GM19193 (cell line): ENCODE results near the gene RNH1.

Source experiments
- POLR2A ChIP-seq: IDR thresholded peaks from 4 replicates; pipeline ENCODE4 v1.6.1; 2011; ENCODE audit not compliant: insufficient read depth, insufficient read length; ENCODE audit errors: extremely low read depth

The RNH1 gene

DNA sequence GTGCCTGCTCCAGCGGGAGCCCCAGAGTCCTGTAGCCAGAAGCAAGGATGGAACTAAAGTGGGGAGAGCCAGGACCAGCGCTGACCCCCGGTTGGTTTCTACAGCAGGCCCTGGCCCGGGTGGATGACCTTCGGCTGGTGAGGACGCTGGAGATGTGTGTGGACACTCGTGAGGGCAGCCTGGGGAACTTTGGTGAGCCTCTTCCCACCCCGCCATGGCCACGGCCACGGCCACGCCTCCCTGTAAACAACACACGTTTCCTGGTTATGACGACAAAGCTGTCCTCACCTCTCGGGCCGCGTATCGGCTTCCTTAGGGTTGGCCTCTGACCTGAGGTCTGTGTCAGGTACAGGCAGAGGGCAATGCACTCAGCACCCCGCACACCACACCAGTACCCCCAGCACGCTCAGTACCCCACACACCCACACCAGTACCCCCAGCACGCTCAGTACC lies 34.4 kb upstream of the RNH1 start:
- TF ChIP-seq POLR2A: no peak

DNA sequence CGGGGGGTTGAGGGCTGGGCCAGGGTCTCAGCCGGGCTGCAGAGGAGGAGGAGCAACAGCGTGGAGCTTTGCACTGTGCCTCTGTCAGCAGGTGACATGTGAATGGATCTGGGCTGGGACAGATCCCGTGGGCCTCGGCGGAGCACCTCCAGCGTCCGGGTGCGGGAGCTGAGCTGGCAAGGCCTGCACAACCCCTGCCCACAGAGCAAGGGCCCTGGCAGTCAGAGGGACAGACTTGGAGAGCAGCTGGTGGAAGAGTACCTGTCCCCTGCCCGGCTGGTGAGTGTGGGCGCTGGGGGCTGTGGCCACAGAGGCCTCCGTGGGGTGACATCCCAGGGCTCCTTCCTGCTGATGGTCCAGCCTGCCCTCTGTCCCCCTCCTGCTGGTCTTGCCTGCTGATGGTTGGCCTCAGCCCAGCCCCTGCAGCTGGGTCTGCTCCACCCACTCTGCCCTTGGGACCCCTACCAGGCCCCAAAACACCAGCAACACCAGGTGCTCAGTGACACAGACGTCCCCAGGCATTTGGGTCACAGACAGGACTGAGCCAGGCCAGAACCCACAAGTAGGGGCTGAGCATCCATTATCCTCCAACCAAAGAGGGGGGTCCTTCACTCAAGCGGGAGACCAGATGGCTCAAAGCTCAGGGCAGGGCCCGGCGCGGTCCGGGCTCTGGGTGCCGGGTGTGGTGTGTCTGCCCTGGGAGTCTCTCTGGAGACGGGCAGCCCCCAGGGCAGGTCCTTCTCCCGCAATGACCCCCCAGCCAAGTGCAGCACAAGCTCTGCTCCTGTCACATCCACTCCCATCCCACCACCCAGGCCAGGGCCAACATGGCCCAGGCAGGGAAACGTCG lies 33.8 kb upstream of the RNH1 start:
- TF ChIP-seq POLR2A: no peak

DNA sequence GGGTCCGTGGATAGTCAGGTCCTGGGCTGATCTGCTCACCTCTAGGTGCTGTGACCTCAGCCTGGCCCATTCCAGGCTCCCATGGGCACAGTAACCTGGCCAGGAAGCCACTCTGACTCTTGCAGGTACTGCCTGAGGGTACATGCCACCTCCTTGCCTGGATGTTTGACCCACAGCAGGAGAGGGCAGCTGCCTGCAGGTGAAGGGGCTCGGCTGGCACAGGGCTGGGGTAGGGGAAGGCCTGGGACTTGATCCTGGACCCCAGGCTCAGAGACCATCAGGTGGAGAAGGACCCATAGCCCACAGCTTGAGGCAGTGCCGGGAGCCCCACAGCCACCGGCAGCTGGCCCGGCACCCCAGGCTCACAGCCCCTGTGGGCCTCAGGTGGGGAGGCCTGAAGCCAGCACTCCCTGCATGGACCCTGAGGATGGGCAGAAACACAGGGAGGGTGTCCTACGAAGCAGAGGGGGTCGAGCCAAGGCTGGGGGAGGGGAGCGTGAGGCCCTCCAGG lies 33.0 kb upstream of the RNH1 start:
- TF ChIP-seq POLR2A: no peak

DNA sequence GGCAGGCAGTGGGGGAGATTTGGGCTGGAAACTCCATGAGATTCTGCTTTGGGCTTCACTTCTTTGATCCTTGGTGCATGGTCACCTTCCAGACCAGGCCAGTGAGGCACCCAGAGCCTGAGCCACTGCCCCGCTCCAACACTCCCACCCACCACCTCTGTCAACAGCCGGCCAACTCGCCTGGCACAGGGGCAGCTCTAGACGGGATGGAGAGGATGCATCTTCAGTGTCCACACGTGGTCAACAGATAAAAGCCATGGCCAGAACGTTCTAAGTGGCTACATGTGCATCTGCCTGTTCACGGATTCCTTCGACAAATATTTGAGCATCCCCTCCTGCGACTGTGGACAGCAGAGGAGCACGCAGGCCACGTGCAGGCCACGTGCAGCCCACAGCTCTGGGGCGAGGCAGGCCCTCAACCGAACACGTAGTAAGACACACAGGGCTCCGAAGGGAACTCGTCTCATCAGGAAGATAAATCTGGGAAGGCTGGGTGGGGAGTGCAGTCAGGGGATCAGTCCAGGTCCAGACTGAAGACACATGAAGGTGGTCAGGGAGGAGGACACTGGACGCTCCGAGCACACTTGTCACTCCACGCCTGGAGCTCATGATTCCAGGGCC lies 31.5 kb upstream of the RNH1 start:
- TF ChIP-seq POLR2A: no peak

DNA sequence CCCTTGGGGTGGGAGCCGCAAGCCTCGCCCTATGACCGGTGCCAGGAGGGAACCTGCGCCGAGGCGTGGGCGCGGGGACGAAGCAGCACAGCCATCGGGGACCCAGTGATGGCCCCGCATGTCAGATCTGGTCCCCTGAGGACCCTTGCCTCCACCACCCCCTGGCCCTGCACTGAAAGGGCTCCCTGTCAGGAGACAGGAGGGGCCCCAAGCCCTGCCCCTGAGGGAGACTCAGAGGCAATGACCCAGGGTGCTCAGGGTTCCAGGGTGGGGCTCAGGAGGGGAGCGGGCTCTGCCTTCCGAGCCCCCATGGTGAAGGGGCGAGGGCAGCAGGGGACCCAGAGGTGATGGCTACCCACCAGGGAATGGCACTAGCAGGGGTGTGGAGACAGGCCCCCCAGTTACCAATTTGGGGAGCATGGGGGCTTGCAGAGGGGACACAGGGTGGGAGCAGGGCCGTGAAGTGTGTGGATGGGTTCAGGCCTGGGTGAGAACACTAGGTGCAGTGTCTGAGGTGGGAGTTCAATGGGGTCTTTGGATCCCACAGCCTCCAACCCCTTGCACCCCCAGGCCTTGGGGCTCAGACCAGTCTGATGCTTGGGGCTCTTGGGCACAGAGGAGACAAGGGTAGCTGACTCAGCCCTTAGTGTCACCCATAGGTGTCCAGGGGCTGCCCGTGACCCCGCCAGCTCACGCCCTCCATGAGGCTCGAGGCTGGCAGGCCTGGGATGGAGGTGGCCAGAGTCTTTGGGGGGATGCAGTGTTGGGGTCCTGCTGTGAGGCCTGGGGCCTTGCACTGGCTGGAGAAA lies 30.8 kb upstream of the RNH1 start:
- no peak for TF ChIP-seq POLR2A

DNA sequence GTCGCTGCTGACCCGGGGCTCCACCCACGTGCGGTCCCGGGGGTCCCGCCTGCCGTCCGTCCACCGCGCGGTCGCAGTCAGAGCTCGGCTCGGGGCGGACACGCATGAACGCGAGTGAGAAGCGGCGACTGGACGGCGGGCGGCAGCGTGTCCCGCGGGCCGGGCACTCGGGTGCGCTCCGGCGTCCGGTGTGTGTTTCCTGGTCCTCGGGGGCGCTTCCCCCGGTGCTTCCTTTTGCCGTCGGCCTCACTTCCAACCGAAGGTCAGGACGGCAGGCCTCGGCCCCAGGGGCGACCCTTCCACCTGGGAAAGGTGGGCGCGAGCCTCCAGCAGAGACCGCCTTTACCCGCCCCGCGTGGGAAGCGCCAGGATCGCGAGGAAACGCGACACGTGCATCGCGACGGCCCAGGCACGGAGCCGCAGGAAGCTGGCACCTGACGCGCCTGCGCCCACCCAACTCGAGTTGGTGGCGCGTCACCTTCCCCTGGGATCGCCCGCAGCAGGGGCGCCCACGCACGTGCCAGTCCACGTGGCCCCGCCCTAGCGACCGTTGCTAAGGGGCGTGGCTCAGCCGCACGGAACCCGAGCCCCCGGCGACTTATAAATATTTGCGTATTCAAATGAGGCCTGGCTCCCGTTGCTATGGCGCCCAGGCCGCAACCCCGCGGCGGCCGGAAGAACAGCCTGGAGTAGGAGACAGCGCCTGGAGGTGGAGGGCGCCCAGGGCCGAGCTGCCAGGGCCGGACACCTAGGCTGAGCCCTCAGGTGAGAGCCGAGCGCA lies 30.0 kb upstream of the RNH1 start, which contains the start of gene LRRC56:
TSS of gene LRRC56 (plus strand) at position 687 of the 781 bp plus-strand sequence. CDS start 3,158 bp downstream, outside the sequence.
- TF ChIP-seq POLR2A: peak; percentile 51

DNA sequence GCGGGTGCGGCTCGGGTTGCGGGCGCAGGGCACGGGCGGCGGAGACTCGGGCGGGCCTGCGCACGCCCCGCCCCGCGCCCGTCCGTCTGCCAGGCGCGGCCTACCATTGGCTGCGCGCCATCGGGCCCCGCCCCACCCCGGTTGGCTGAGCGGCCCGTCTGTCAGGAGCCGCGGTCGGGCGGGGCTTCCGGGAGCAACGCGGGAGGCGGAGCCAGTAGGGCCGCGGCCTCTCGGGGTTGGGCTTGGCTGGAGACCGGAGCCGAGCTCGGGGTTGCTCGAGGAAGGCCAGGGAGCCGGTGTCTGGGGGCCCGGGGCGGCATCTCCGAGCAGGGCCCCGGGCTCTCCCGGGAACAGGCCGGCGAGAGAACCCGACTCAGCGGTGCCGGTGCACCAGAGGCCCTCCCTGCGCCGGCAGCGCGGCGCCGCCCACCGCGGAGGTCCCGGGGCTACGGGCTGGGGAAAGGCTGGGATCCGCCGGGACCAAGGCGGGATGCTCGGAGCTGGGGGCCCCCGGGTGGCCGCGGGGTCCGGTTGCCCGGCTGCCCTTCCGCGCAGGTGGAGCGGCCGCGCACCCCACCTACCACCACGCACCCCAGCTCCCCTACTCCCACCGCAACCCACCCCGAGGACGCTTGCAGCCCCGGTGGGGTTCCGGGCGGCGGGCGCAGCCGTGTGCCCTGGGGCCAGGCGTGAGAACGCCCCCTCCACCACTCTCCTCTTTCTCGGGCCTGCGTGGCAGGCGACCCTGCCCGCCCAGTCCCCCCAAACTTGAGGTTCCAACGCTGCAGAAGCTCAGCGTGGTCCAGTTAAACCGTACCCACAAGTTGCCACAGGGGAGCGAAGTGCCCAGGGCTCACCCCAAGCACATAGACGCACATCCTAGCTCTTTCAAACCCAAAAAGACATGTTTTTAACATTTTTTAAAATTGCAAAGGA lies 28.7 kb upstream of the RNH1 start, which contains the start of gene HRAS:
TSS of gene HRAS (minus strand) at position 58 of the 936 bp plus-strand sequence.
- TF ChIP-seq POLR2A: peak; percentile 71

DNA sequence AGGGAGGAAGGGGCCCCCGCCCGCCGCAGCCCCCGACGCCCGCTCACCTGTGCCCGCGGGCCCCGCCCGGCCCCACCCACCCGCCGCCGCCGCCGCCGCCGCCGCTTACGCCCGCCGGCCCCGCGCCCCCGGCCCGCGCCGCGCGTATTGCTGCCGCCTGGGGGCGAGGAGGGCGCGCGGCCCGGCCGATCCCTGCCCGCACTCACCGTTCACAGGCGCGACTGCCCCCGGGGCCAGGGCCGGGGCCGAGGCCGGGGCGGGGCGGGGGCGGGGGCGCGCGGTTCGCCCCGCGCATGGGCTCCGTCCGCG lies 28.1 kb upstream of the RNH1 start:
- TF ChIP-seq POLR2A: no peak

DNA sequence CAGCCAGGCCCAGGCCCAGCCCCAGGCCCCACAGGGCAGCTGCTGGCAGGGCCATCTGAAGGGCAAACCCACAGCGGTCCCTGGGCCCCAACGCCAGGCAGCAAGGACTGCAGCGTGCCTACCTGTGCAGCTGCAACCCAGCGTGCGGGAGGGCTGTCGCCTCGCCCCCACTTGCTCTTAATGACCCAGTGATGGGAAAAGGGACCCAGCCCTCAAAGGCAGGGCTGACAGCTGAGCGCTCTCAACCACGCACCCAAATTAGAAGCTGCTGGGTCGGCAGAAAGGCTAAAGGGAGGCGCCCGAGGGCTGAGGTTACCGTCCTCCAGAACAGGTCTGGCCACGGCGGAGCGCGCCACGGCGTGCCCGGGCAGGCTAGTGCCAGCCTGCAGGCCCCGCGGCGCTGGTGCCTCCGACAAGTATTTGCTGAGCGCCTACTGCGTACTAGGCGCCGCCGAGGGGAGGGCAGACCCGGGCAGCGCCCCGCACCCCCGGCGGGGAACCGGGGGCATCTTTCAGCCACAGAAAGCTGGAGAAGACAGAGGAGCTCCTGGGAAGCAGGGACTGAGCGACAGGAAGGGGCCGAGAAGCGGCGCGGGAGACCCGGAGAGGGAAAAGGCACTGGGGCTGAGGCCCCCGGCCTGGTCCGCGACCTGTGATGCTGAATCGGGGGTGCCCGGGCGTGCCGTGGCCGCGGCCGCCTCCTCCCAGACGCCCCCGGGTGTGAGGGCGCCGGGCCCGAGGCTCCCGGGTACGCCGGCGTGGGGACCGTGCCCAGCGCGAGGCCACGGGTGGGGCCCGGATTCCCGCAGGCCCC lies 27.6 kb upstream of the RNH1 start:
- TF ChIP-seq POLR2A: no peak

DNA sequence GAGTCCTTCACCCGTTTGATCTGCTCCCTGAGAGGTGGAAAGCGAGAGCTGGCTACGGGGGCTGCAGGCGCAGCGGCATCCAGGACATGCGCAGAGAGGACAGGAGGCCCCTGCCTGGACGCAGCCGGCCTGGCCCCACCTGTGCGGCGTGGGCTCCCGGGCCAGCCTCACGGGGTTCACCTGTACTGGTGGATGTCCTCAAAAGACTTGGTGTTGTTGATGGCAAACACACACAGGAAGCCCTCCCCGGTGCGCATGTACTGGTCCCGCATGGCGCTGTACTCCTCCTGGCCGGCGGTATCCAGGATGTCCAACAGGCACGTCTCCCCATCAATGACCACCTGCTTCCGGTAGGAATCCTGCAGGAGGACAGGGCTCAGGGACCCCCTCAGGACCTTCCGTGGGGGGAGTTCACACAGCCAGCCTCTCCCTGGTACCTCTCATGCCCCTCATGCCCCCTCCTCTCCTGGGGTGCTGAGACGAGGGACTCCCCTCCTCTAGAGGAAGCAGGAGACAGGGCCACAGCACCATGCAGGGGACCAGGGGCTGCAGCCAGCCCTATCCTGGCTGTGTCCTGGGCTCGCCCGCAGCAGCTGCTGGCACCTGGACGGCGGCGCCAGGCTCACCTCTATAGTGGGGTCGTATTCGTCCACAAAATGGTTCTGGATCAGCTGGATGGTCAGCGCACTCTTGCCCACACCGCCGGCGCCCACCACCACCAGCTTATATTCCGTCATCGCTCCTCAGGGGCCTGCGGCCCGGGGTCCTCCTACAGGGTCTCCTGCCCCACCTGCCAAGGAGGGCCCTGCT lies 26.7 kb upstream of the RNH1 start:
- no peak for TF ChIP-seq POLR2A

DNA sequence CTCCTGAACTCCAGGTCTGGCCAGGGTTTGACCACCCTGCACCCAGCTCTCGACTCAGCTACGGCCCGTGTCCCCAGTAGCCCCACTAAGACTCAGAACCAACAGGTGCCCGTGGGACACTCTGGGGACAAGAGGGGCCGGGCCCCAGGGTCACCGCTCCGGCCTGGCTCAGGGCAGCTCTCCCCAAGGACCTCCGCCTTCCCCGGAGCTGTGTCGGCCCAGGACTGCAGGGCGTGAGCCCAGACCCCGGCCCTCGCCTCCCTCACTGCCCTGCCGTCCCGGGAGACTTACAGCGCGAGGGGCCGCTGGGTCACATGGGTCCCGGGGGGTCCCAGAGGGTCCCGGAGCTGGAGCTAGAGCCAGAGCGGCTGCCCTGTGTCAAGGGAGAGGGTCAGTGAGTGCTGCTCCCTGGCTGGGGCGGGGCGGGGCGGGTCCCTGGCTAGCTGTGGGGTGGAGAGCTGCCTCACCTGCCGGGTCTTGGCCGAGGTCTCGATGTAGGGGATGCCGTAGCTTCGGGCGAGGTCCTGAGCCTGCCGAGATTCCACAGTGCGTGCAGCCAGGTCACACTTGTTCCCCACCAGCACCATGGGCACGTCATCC lies 26.0 kb upstream of the RNH1 start:
- no peak for TF ChIP-seq POLR2A
